B cell (primary cell): ENCODE measurements around the gene ERC2. TPM values are rescaled to one million over a fixed set of nuclear protein-coding genes. Genes with fewer than 3 reads are reported as not detected.

Experiments
- ATAC-seq: fragments of 200-7000 bp; cut with Tn5 transposase; one replicate; pipeline ENCODE4 v1.10.0; 2021; ENCODE audit warnings: low read depth, mild to moderate bottlenecking, moderate number of reproducible peaks, moderate library complexity
- CTCF ChIA-PET: fragments of 350-600 bp; sonication (Branson Sonifier 250); formaldehyde crosslinking; loops from one replicate; lab custom pipeline; 2021; ENCODE audit warnings: antibody characterized with exemption, inconsistent platforms; lab: Charles Lee
- POLR2A ChIA-PET: fragments of 350-600 bp; sonication (Branson Sonifier 250); formaldehyde crosslinking; loops from one replicate; lab custom pipeline; 2021; ENCODE audit warnings: antibody characterized with exemption; lab: Charles Lee
- DNase-seq: peaks from one replicate; pipeline ENCODE4 v3.0.0; 2013
- H2AFZ ChIP-seq: 2 replicates; pipeline ENCODE4 v1.6.1; 2012; ENCODE audit warnings: mild to moderate bottlenecking, low read depth, low read length; ENCODE audit not compliant: insufficient read depth, poor library complexity, severe bottlenecking
- H3K27ac ChIP-seq, 2 donors: 1 replicate in 1 of 2; 2 replicates in 1 of 2; pipeline ENCODE4 v1.5.1; 2012 to 2013; ENCODE audit warnings: low read length in 2 of 2, mild to moderate bottlenecking in 2 of 2, moderate library complexity in 1 of 2
- H3K27me3 ChIP-seq, 4 experiments: fragments of 200-600 bp in 1 of 4; sonication (generic) in 1 of 4; replicated peaks in 1 of 4; 1 replicate in 2 of 4; 2 replicates in 2 of 4; pipeline versions ENCODE4 v1.6.1 to v1.7.0; 2013 to 2016; ENCODE audit warnings: low read length in 3 of 4, mild to moderate bottlenecking in 2 of 4, mixed read lengths in 1 of 4, moderate library complexity in 1 of 4; ENCODE audit not compliant: insufficient read depth in 4 of 4, control insufficient read depth in 3 of 4; ENCODE audit errors: control extremely low read depth in 1 of 4
- H3K36me3 ChIP-seq, 2 experiments: replicated peaks in 1 of 2; 1 replicate in 1 of 2; 2 replicates in 1 of 2; pipeline versions ENCODE4 v1.6.1 to v1.7.1; 2013; ENCODE audit warnings: low read length in 1 of 2; ENCODE audit not compliant: insufficient read depth in 2 of 2, control insufficient read depth in 1 of 2; ENCODE audit errors: control extremely low read depth in 1 of 2, extremely low read depth in 1 of 2
- H3K4me1 ChIP-seq, 2 donors: fragments of 200-600 bp in 1 of 2; sonication (generic) in 1 of 2; 1 replicate in 1 of 2; 2 replicates in 1 of 2; pipeline versions ENCODE4 v1.5.1 to v1.6.1; 2013 to 2017; ENCODE audit warnings: low read length in 2 of 2; ENCODE audit not compliant: control insufficient read depth in 2 of 2, insufficient read depth in 2 of 2
- H3K4me2 ChIP-seq: replicated peaks from 2 replicates; pipeline ENCODE3; 2012; ENCODE audit warnings: mild to moderate bottlenecking, low read depth, low read length; ENCODE audit not compliant: poor library complexity, severe bottlenecking
- H3K4me3 ChIP-seq, 5 experiments: fragments of 200-600 bp in 1 of 5; sonication (generic) in 1 of 5; 1 replicate in 3 of 5; 2 replicates in 2 of 5; pipeline versions ENCODE4 v1.5.1 to v1.7.0; 2011 to 2016; ENCODE audit warnings: low read length in 4 of 5, mild to moderate bottlenecking in 4 of 5, low read depth in 2 of 5, control low read depth in 1 of 5, moderate library complexity in 1 of 5; ENCODE audit not compliant: insufficient read depth in 1 of 5; ENCODE audit errors: control extremely low read depth in 1 of 5, extremely low read depth in 1 of 5
- H3K79me2 ChIP-seq: fragments of 200-600 bp; sonication (generic); one replicate; pipeline ENCODE4 v1.6.0; 2016; ENCODE audit warnings: low read length; ENCODE audit not compliant: control insufficient read depth, insufficient read depth
- H3K9ac ChIP-seq: fragments of 200-600 bp; sonication (generic); 2 replicates; pipeline ENCODE4 v1.6.1; 2017; ENCODE audit warnings: mild to moderate bottlenecking, low read length, moderate library complexity
- H3K9me3 ChIP-seq, 3 donors: one replicate each; pipeline versions ENCODE4 v1.6.1 to v1.7.1; 2013; ENCODE audit warnings: low read length in 2 of 3; ENCODE audit not compliant: control insufficient read depth in 2 of 3, insufficient read depth in 1 of 3; ENCODE audit errors: control extremely low read depth in 1 of 3
- H4K20me1 ChIP-seq: 2 replicates; pipeline ENCODE4 v1.6.0; 2012; ENCODE audit warnings: mild to moderate bottlenecking, low read length; ENCODE audit not compliant: insufficient read depth, control insufficient read depth, poor library complexity, severe bottlenecking
- H3K27ac Mint-ChIP-seq: one replicate; pipeline ENCODE4 v1.8.0; 2021; ENCODE audit warnings: mixed read lengths
- H3K27me3 Mint-ChIP-seq: one replicate; pipeline ENCODE4 v1.8.0; 2021; ENCODE audit warnings: mixed read lengths
- H3K4me1 Mint-ChIP-seq: one replicate; pipeline ENCODE4 v1.8.0; 2021; ENCODE audit warnings: mixed read lengths
- H3K4me3 Mint-ChIP-seq: one replicate; pipeline ENCODE4 v1.8.0; 2021; ENCODE audit warnings: mixed read lengths
- H3K9me3 Mint-ChIP-seq: one replicate; pipeline ENCODE4 v1.8.0; 2022; ENCODE audit warnings: mixed read lengths; ENCODE audit not compliant: insufficient read depth
- CTCF ChIP-seq: fragments of 200-600 bp; IDR thresholded peaks from one replicate; pipeline ENCODE4 v1.8.0; 2022; ENCODE audit warnings: antibody characterized with exemption, mild to moderate bottlenecking
- EZH2 ChIP-seq: IDR thresholded peaks from 2 replicates; pipeline ENCODE4 v1.6.1; 2012; ENCODE audit warnings: borderline replicate concordance, low read depth, mild to moderate bottlenecking, moderate library complexity, low read length; ENCODE audit not compliant: insufficient read depth, poor library complexity, severe bottlenecking
- WGBS: methylation state at CpG from one replicate; pipeline ENCODE4 v1.1.5; 2013; ENCODE audit warnings: missing lambda C conversion rate; ENCODE audit not compliant: insufficient coverage; 5-methylcytosine and 5-hydroxymethylcytosine counted together
- intact Hi-C: fragments of 100-400 bp; cut with micrococcal nuclease; formaldehyde crosslinking; loops from one replicate; pipeline ENCODE4 v1.10.0; 2022
- polyA plus RNA-seq: library from polyadenylated mRNA; depleted of rRNA; stranded (reverse); fragments of >200 nt; gene quantifications from 2 replicates; pipeline ENCODE4 v1.2.3, GENCODE V29; 2012
- total RNA-seq, 2 donors: library from RNA; stranded (reverse); fragments of 120-200 nt in 1 of 2; gene quantifications; 1 replicate in 1 of 2; 2 replicates in 1 of 2; pipeline versions ENCODE4 v1.2.3 to v1.2.4, GENCODE V29; 2013 to 2022

ERC2 gene
- total and polyA plus RNA-seq, 2 donors (not counting 1 experiment from before 2014, with no cell fraction given): not detected

GRCh38 chr3:55966566-55966965 lies 501.7 kb downstream of the ERC2 start:
- H3K4me1 Mint-ChIP-seq: peaks cover 4% of the 10 kb centered on the region
- H3K9me3 ChIP-seq: no peaks in the 10 kb centered on the region
- H3K4me3 Mint-ChIP-seq: no peak overlapping the region
- no peaks in the 10 kb centered on the region for H3K27me3 ChIP-seq
- H3K9me3 Mint-ChIP-seq: no peaks in the 10 kb centered on the region
- DNase-seq (no peak), ATAC-seq (no peak)
- no peak overlapping the region for H3K9ac ChIP-seq
- CTCF ChIA-PET: no interaction called here
- H3K27ac Mint-ChIP-seq: no peak overlapping the region
- no peak overlapping the region for H3K27ac ChIP-seq
- no peaks in the 10 kb centered on the region for H3K4me1 ChIP-seq
- POLR2A ChIA-PET: no interaction called here
- no peaks in the 10 kb centered on the region for H4K20me1 ChIP-seq
- H3K27me3 Mint-ChIP-seq: peaks cover 2% of the 10 kb centered on the region
- no peak overlapping the region for H3K4me3 ChIP-seq
- intact Hi-C loops: no loop called here
- no peaks in the 10 kb centered on the region for H3K79me2 ChIP-seq
- no peak for TF ChIP-seq CTCF
- TF ChIP-seq EZH2: no peak
- H2AFZ ChIP-seq: no peak overlapping the region
- no peaks in the 10 kb centered on the region for H3K36me3 ChIP-seq
- WGBS: no CpG with 5 or more reads among the region's 1 CpG
- no peak overlapping the region for H3K4me2 ChIP-seq

GRCh38 chr3:55965776-55966175 lies 502.5 kb downstream of the ERC2 start:
- no peak for DNase-seq
- intact Hi-C loops: no loop called here

More at GRCh38 chr3:55965776-55966175, 502.5 kb downstream of the ERC2 start:
- no peaks in the 10 kb centered on the region for H3K36me3 ChIP-seq
- H4K20me1 ChIP-seq: no peaks in the 10 kb centered on the region
- no peaks in the 10 kb centered on the region for H3K79me2 ChIP-seq
- ATAC-seq: no peak
- H3K4me1 ChIP-seq: no peaks in the 10 kb centered on the region
- ChIA-PET CTCF (no interaction called here), POLR2A (no interaction called here)
- no peak overlapping the region for H3K4me2 ChIP-seq
- no peaks in the 10 kb centered on the region for H3K27me3 ChIP-seq
- peaks cover 2% of the 10 kb centered on the region for H3K27me3 Mint-ChIP-seq
- H3K27ac Mint-ChIP-seq: no peak overlapping the region
- H3K4me3 Mint-ChIP-seq: no peak overlapping the region
- H3K4me3 ChIP-seq: no peak overlapping the region
- TF ChIP-seq EZH2: no peak
- TF ChIP-seq CTCF: no peak
- H3K27ac ChIP-seq: no peak overlapping the region
- WGBS: 78% methylated on average over 2 of the region's 5 CpGs
- peaks cover 0 to under 1% (median 0%) of the 10 kb centered on the region in 3 donors for H3K9me3 ChIP-seq
- no peaks in the 10 kb centered on the region for H3K9me3 Mint-ChIP-seq
- H3K9ac ChIP-seq: no peak overlapping the region
- peaks cover 4% of the 10 kb centered on the region for H3K4me1 Mint-ChIP-seq
- H2AFZ ChIP-seq: no peak overlapping the region
